CD4-positive, alpha-beta T cell treated with Interleukin-17A for 4 hours (primary cell): ENCODE data around the gene PLXNC1.
A peak's percentile ranks its signal among the peaks of the same experiment; 100 is the strongest.

ENCODE experiments used
- DNase-seq: peaks from one replicate; pipeline ENCODE4 v3.0.0-alpha.2; 2020; ENCODE audit warnings: mixed read lengths

The PLXNC1 gene

GRCh38 chr12:94267921-94268471, 119.6 kb downstream of the PLXNC1 start:
- DNase-seq = no peak

- no peak for DNase-seq
These were observed 121.1 kb downstream of the PLXNC1 start for GRCh38 chr12:94269316-94269999.

GRCh38 chr12:94271351-94271750, 123.0 kb downstream of the PLXNC1 start:
- no peak for DNase-seq

- no peak for DNase-seq
These were observed 123.9 kb downstream of the PLXNC1 start for GRCh38 chr12:94272280-94272679.

- DNase-seq = no peak
These were observed 124.9 kb downstream of the PLXNC1 start for GRCh38 chr12:94273272-94273671.

- DNase-seq = no peak
These were observed 128.3 kb downstream of the PLXNC1 start for GRCh38 chr12:94276725-94277124.

- no peak for DNase-seq
These were observed 129.1 kb downstream of the PLXNC1 start for GRCh38 chr12:94277426-94278000.

GRCh38 chr12:94280063-94280462, 131.7 kb downstream of the PLXNC1 start:
- DNase-seq = no peak

- DNase-seq = peak; percentile 62
These were observed 134.3 kb downstream of the PLXNC1 start for GRCh38 chr12:94282675-94283074.

GRCh38 chr12:94284046-94284445, 135.7 kb downstream of the PLXNC1 start:
- no peak for DNase-seq

- no peak for DNase-seq
These were observed 136.5 kb downstream of the PLXNC1 start for GRCh38 chr12:94284859-94285258.

GRCh38 chr12:94285943-94286582, 137.7 kb downstream of the PLXNC1 start:
- no peak for DNase-seq

GRCh38 chr12:94286583-94287244, 138.3 kb downstream of the PLXNC1 start:
- DNase-seq = no peak

- DNase-seq = no peak
These were observed 138.9 kb downstream of the PLXNC1 start for GRCh38 chr12:94287245-94287628.

- DNase-seq = no peak
These were observed 141.3 kb downstream of the PLXNC1 start for GRCh38 chr12:94289461-94290312.

- DNase-seq = no peak
These were observed 142.0 kb downstream of the PLXNC1 start for GRCh38 chr12:94290353-94290752.

GRCh38 chr12:94297096-94297699, 148.8 kb downstream of the PLXNC1 start:
- DNase-seq = no peak

GRCh38 chr12:94297876-94298505, 149.6 kb downstream of the PLXNC1 start:
- no peak for DNase-seq

- DNase-seq = no peak
These were observed 151.5 kb downstream of the PLXNC1 start for GRCh38 chr12:94299846-94300245.

GRCh38 chr12:94304012-94304411, 155.6 kb downstream of the PLXNC1 start:
- DNase-seq = no peak

GRCh38 chr12:94304566-94305061, 156.2 kb downstream of the PLXNC1 start:
- DNase-seq = no peak
